HG03280 (cell line): ENCODE results near the gene FPGS.

Source experiments
- ATAC-seq: cut with Tn5 transposase; IDR thresholded peaks from one replicate; pipeline ENCODE4 v1.9.1; 2021; ENCODE audit warnings: mild to moderate bottlenecking, moderate library complexity; ENCODE audit not compliant: unreplicated experiment

The FPGS gene

GRCh38 chr9:127809540-127810377 lies 7.1 kb downstream of the FPGS start:
- ATAC-seq = no peak

GRCh38 chr9:127810378-127811187 lies 7.9 kb downstream of the FPGS start:
- no peak for ATAC-seq

- ATAC-seq = no peak
Measured at GRCh38 chr9:127812011-127812410, 9.3 kb downstream of the FPGS start.

GRCh38 chr9:127812936-127813675 lies 10.4 kb downstream of the FPGS start:
- ATAC-seq = no peak

- no peak for ATAC-seq
Measured at GRCh38 chr9:127813686-127814226, 11.1 kb downstream of the FPGS start.

GRCh38 chr9:127814619-127815511 lies 12.2 kb downstream of the FPGS start:
- ATAC-seq = no peak

- no peak for ATAC-seq
Measured at GRCh38 chr9:127815512-127816361, 13.1 kb downstream of the FPGS start.

- no peak for ATAC-seq
Measured at GRCh38 chr9:127816362-127816725, 13.7 kb downstream of the FPGS start.

GRCh38 chr9:127816728-127817127 lies 14.0 kb downstream of the FPGS start:
- ATAC-seq = no peak

GRCh38 chr9:127817881-127818434 lies 15.3 kb downstream of the FPGS start:
- ATAC-seq = no peak

GRCh38 chr9:127818574-127818973 lies 15.9 kb downstream of the FPGS start:
- ATAC-seq = no peak

GRCh38 chr9:127822108-127822507 lies 19.4 kb downstream of the FPGS start:
- ATAC-seq = no peak

- no peak for ATAC-seq
Measured at GRCh38 chr9:127825319-127826051, 22.8 kb downstream of the FPGS start.

- no peak for ATAC-seq
Measured at GRCh38 chr9:127826253-127826913, 23.7 kb downstream of the FPGS start.

GRCh38 chr9:127828262-127829031 lies 25.8 kb downstream of the FPGS start:
- ATAC-seq = no peak

- ATAC-seq = no peak
Measured at GRCh38 chr9:127829205-127829906, 26.7 kb downstream of the FPGS start.
